HCT116 (cell line): ENCODE measurements around the gene CTR9. TPM values are rescaled to one million over a fixed set of nuclear protein-coding genes. Genes with fewer than 3 reads are reported as not detected.

ENCODE experiments used
- ATAC-seq: fragments of 200-7000 bp; cut with Tn5 transposase; 2 replicates; pipeline ENCODE4 v1.9.1; 2020; ENCODE audit warnings: mild to moderate bottlenecking, moderate library complexity
- BruUV-seq: library from RNA; stranded (reverse); fragments of 400-500 nt; replicated peaks from 2 replicates; lab custom pipeline; 2021; lab: Mats Ljungman, UMichigan
- CTCF ChIA-PET: fragments of 300-600 bp; sonication (Branson Sonifier 250); formaldehyde crosslinking; loops from one replicate; lab custom pipeline; 2021; ENCODE audit warnings: antibody characterized with exemption; lab: Charles Lee
- POLR2A ChIA-PET: fragments of 300-600, 350-600 bp; sonication (Branson Sonifier 250); formaldehyde crosslinking; loops from one replicate; lab custom pipeline; 2021; ENCODE audit warnings: antibody characterized with exemption; lab: Charles Lee
- RAD21 ChIA-PET, 2 experiments: fragments of 300-600 bp; sonication (Branson Sonifier 250); formaldehyde crosslinking; loops; one replicate each; lab custom pipeline; 2023; ENCODE audit warnings: low total read pairs in 2 of 2; ENCODE audit not compliant: uncharacterized antibody in 2 of 2, unreplicated experiment in 2 of 2, low non-redundant PET in 1 of 2; lab: Charles Lee
- DNase-seq: peaks from one replicate; pipeline ENCODE4 v3.0.0-alpha.2; 2010; ENCODE audit warnings: low read depth, low spot score
- H2AFZ ChIP-seq: fragments of 200-600 bp; shearing (Covaris generic), sonication (generic); 2 replicates; pipeline ENCODE4 v1.6.1; 2017; ENCODE audit warnings: low read depth, mixed run types, mixed read lengths, antibody characterized with exemption, low read length; ENCODE audit not compliant: poor library complexity, severe bottlenecking
- H3K27ac ChIP-seq: 2 replicates; pipeline ENCODE4 v1.5.1; 2012; ENCODE audit warnings: low read depth, low read length
- H3K27me3 ChIP-seq: fragments of 200-600 bp; sonication (generic); 2 replicates; pipeline ENCODE4 v1.6.1; 2016; ENCODE audit warnings: mixed run types, low read length, mixed read lengths; ENCODE audit not compliant: insufficient read depth
- H3K36me3 ChIP-seq, 2 experiments: fragments of 200-500 bp in 1 of 2; fragments of 200-600 bp in 1 of 2; sonication (Bioruptor generic) in 1 of 2; sonication (generic) in 1 of 2; 2 replicates each; pipeline versions ENCODE4 v1.5.1 to v1.6.1; 2014 to 2016; ENCODE audit warnings: low read length in 2 of 2, inconsistent platforms in 1 of 2, mixed read lengths in 1 of 2, mixed run types in 1 of 2; ENCODE audit not compliant: insufficient read depth in 2 of 2, control insufficient read depth in 1 of 2
- H3K4me1 ChIP-seq, 2 experiments: fragments of 200-600 bp in 1 of 2; sonication (generic) in 1 of 2; 2 replicates each; pipeline versions ENCODE4 v1.5.1 to v1.6.1; 2012 to 2017; ENCODE audit warnings: low read length in 2 of 2, inconsistent platforms in 1 of 2, mild to moderate bottlenecking in 1 of 2, mixed read lengths in 1 of 2, mixed run types in 1 of 2, moderate library complexity in 1 of 2; ENCODE audit not compliant: insufficient read depth in 2 of 2, control insufficient read depth in 1 of 2
- H3K4me2 ChIP-seq: fragments of 200-600 bp; sonication (generic); 2 replicates; pipeline ENCODE4 v1.6.1; 2017; ENCODE audit warnings: mixed run types, low read length, mixed read lengths
- H3K4me3 ChIP-seq, 2 experiments: fragments of 200-600 bp in 1 of 2; sonication (generic) in 1 of 2; replicated peaks in 1 of 2; 2 replicates each; pipeline ENCODE4 v1.5.1; 2011 to 2016; ENCODE audit warnings: low read length in 2 of 2, control low read depth in 1 of 2, low read depth in 1 of 2, mild to moderate bottlenecking in 1 of 2, mixed read lengths in 1 of 2, mixed run types in 1 of 2
- H3K79me2 ChIP-seq: fragments of 200-600 bp; sonication (generic); 2 replicates; pipeline ENCODE4 v1.6.1; 2017; ENCODE audit warnings: mild to moderate bottlenecking, mixed run types, low read length, moderate library complexity, mixed read lengths; ENCODE audit not compliant: insufficient read depth
- H3K9ac ChIP-seq: fragments of 200-600 bp; sonication (generic); 2 replicates; pipeline ENCODE4 v1.6.1; 2016; ENCODE audit warnings: low read length, mixed read lengths
- H3K9me2 ChIP-seq: fragments of 200-600 bp; sonication (generic), shearing (Covaris generic); 2 replicates; pipeline ENCODE4 v1.6.1; 2017; ENCODE audit warnings: mixed run types, mild to moderate bottlenecking, moderate library complexity; ENCODE audit not compliant: insufficient read depth
- H3K9me3 ChIP-seq, 2 experiments: fragments of 200-500 bp in 1 of 2; fragments of 200-600 bp in 1 of 2; sonication (Bioruptor generic) in 1 of 2; sonication (generic) in 1 of 2; 2 replicates each; pipeline ENCODE4 v1.6.1; 2014 to 2017; ENCODE audit warnings: low read length in 2 of 2, mixed read lengths in 2 of 2, inconsistent platforms in 1 of 2, low read depth in 1 of 2, mild to moderate bottlenecking in 1 of 2, mixed run types in 1 of 2, moderate library complexity in 1 of 2; ENCODE audit not compliant: control insufficient read depth in 1 of 2, insufficient read depth in 1 of 2
- H4K20me1 ChIP-seq: fragments of 200-600 bp; sonication (generic), shearing (Covaris generic); 2 replicates; pipeline ENCODE4 v1.6.1; 2017; ENCODE audit warnings: mixed run types, mild to moderate bottlenecking, moderate library complexity; ENCODE audit not compliant: insufficient read depth
- CTCF ChIP-seq, 3 experiments: fragments of 200-600 bp in 1 of 3; sonication (generic) in 1 of 3; IDR thresholded peaks in 2 of 3; conservative IDR thresholded peaks in 1 of 3; 2 replicates each; pipeline ENCODE4 v1.5.1; 2012 to 2017; ENCODE audit warnings: low read depth in 2 of 3, low read length in 2 of 3, antibody characterized with exemption in 1 of 3, borderline replicate concordance in 1 of 3, control low read depth in 1 of 3, mild to moderate bottlenecking in 1 of 3, mixed read lengths in 1 of 3, mixed run types in 1 of 3, moderate library complexity in 1 of 3; ENCODE audit not compliant: insufficient read depth in 1 of 3
- RAD21 ChIP-seq: IDR thresholded peaks from 2 replicates; pipeline ENCODE4 v1.6.1; 2012; ENCODE audit warnings: low read depth, mild to moderate bottlenecking
- REST ChIP-seq: IDR thresholded peaks from 2 replicates; pipeline ENCODE4 v1.6.1; 2012; ENCODE audit warnings: low read depth
- SRF ChIP-seq: IDR thresholded peaks from 2 replicates; pipeline ENCODE4 v1.6.1; 2012; ENCODE audit warnings: low read depth
- intact Hi-C: fragments of 100-400 bp; cut with micrococcal nuclease; formaldehyde crosslinking; loops from 2 replicates; pipeline ENCODE4 v1.10.0; 2022
- total RNA-seq: library from RNA; stranded (reverse); gene quantifications from one replicate; pipeline ENCODE4 v1.2.1, GENCODE V29; 2021; ENCODE audit not compliant: unreplicated experiment

Gene CTR9
- total RNA-seq, 1 experiment from 2014 or later = 68.4 TPM

DNA sequence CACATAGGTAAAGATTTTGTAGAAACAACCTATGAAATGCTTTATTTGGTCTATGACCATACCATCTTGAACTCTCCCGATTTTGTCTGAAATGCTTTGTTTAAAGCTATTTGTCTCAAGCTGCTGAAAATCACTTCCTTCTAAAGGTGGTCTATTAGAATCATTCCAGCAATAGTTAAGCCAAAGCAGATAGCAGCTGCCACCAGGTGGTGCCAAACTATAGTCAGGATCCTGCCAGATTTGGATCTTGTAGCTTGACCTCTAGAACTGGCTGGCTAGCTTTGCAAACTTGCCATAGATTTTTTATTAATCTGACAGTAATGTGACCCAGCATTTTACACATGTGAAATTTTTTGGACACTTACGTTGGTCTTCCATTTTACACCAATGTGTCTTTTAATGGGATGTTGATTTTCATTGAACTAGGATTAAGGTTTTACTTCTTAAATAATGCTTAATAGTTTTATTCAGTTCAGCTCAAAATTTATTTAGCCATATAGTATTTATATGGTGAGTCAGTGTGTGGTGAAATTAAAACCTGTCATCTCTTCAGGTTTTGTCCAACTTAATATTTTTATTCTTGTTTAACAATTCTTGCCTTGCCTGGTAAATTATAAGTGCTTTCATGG lies 19.7 kb downstream of the CTR9 start:
- Histone ChIP-seq H4K20me1 (no peaks in the 10 kb centered on the region), H3K36me3 (peaks cover 61 to 78% of the 10 kb centered on the region in 2 experiments), H2AFZ (no peak overlapping the region), H3K27me3 (no peaks in the 10 kb centered on the region), H3K4me3 (no peak overlapping the region), H3K4me1 (no peaks in the 10 kb centered on the region), H3K9me2 (no peaks in the 10 kb centered on the region), H3K4me2 (no peak overlapping the region), H3K9ac (no peak overlapping the region), H3K79me2 (peaks cover 5% of the 10 kb centered on the region; the same call in 1 of the 2 replicates), H3K27ac (no peak overlapping the region; the same call in 1 of the 2 replicates), H3K9me3 (no peaks in the 10 kb centered on the region)
- no TSS peak for BruUV-seq
- TF ChIP-seq RAD21 (peak; percentile 66), REST (no peak), SRF (no peak), CTCF (IDR thresholded peaks at IDR 0.05 in 2 of 3, conservative IDR thresholded peaks at IDR 0.05 in 1 of 3; ENCODE audit: borderline replicate concordance in 1 of 3, insufficient read depth in 1 of 3, low read depth in 2 of 3, low read length in 2 of 3) (peak; percentile 57 to 89 (median 84); a peak in 5 of 6 replicates)
- DNase-seq (peak; percentile 29), ATAC-seq (peak; percentile 80)
- ChIA-PET CTCF (interaction anchor here (0.6 to 2.1 kb wide), 18 partner anchors 9 to 1017 kb away, joined by 3 to 12 read pairs (median 5); partner anchors contain the start of genes CTR9 and EIF4G2), POLR2A (interaction anchor here (1.4 to 2.3 kb wide), 3 partner anchors 20 to 79 kb away, joined by 3 to 9 read pairs (median 8); partner anchors contain the start of genes CTR9 and EIF4G2), RAD21 (interaction anchor here in 1 of 2 experiments (1.2 kb wide), 1 partner anchor 251 kb away, joined by 4 read pairs; no protein-coding TSS in a partner anchor)
- intact Hi-C loops = loop anchor here (5.0 kb wide), 1 partner anchor 252 kb away; no protein-coding TSS in a partner anchor
